Breast epithelium (tissue), 4 donors: Measurements from ENCODE around the gene GPHA2. TPM values are rescaled to one million over a fixed set of nuclear protein-coding genes. Genes with fewer than 3 reads are reported as not detected.

ENCODE experiments used
- DNase-seq, 2 donors: peaks; one replicate each; pipeline ENCODE4 v3.0.0-alpha.2; 2019; ENCODE audit warnings: low spot score in 2 of 2
- H3K27ac ChIP-seq, 2 donors: fragments of 200-600 bp; sonication (generic) in 1 of 2; one replicate each; pipeline ENCODE4 v1.5.1; 2016 to 2019; ENCODE audit warnings: mild to moderate bottlenecking in 1 of 2
- H3K27me3 ChIP-seq, 2 donors: fragments of 200-600 bp; sonication (generic) in 1 of 2; one replicate each; pipeline versions ENCODE4 v1.5.1 to v1.6.0; 2017 to 2019; ENCODE audit warnings: control low read depth in 1 of 2, mild to moderate bottlenecking in 1 of 2
- H3K36me3 ChIP-seq: fragments of 200-600 bp; one replicate; pipeline ENCODE4 v1.5.1; 2019
- H3K4me1 ChIP-seq, 2 donors: fragments of 200-600 bp; sonication (generic); one replicate each; pipeline ENCODE4 v1.5.1; 2016 to 2019; ENCODE audit warnings: control low read depth in 1 of 2
- H3K4me3 ChIP-seq, 3 donors: fragments of 200-600 bp; sonication (generic); 1 replicate in 2 of 3; 2 replicates in 1 of 3; pipeline ENCODE4 v1.5.1; 2016 to 2019; ENCODE audit warnings: mild to moderate bottlenecking in 3 of 3, moderate library complexity in 2 of 3
- H3K9me3 ChIP-seq, 2 donors: fragments of 200-600 bp; sonication (generic) in 1 of 2; one replicate each; pipeline ENCODE4 v1.5.1; 2016 to 2019; ENCODE audit warnings: control low read depth in 1 of 2
- CTCF ChIP-seq, 3 donors: fragments of 450-650 bp; IDR thresholded peaks; one replicate each; pipeline ENCODE4 v1.5.1; 2016 to 2017; ENCODE audit warnings: antibody characterized with exemption in 3 of 3, mild to moderate bottlenecking in 3 of 3, moderate library complexity in 3 of 3
- POLR2A ChIP-seq: fragments of 450-650 bp; IDR thresholded peaks from one replicate; pipeline ENCODE4 v1.6.1; 2016; ENCODE audit warnings: antibody characterized with exemption, mild to moderate bottlenecking, moderate library complexity
- POLR2AphosphoS5 ChIP-seq, 3 donors: sonication (generic); formaldehyde crosslinking; IDR thresholded peaks; one replicate each; pipeline ENCODE4 v1.6.1; 2017; ENCODE audit warnings: antibody characterized with exemption in 3 of 3
- intact Hi-C: fragments of 100-400 bp; cut with DNase I; formaldehyde crosslinking; loops from one replicate; pipeline ENCODE4 v1.15.1; 2023; ENCODE audit warnings: low total_unique reads
- total RNA-seq, 3 donors: library from RNA; depleted of rRNA; stranded (reverse); fragments of >200 nt; gene quantifications; one replicate each; pipeline ENCODE4 v1.1.0, GENCODE V29; 2016

Gene GPHA2
- total RNA-seq, 3 donors from 2014 or later: not detected

- intact Hi-C loops: no loop called here
- H3K27ac ChIP-seq: no peak overlapping the region
These were observed 9.9 kb downstream of the GPHA2 start for GRCh38 chr11:64925536-64926436.

GRCh38 chr11:64924910-64925284 is 10.8 kb downstream of the GPHA2 start:
- no peak for TF ChIP-seq POLR2AphosphoS5 (IDR thresholded peaks at IDR 0.05)
- TF ChIP-seq CTCF (IDR thresholded peaks at IDR 0.05): peak in 1 of 3 donors; percentile 21
- TF ChIP-seq POLR2A: no peak
- intact Hi-C loops: no loop called here
- H3K27me3 ChIP-seq: no peaks in the 10 kb centered on the region
- H3K4me3 ChIP-seq: peak overlapping the region; percentile 88 to 99 (median 95)
- no peak for DNase-seq
- H3K9me3 ChIP-seq: no peaks in the 10 kb centered on the region
- H3K27ac ChIP-seq: peak overlapping the region; percentile 93 to 96
- H3K36me3 ChIP-seq: no peaks in the 10 kb centered on the region
- H3K4me1 ChIP-seq: peaks cover 0 to 7% of the 10 kb centered on the region in 2 donors

More at GRCh38 chr11:64925536-64926436, 9.9 kb downstream of the GPHA2 start:
- H3K36me3 ChIP-seq: no peaks in the 10 kb centered on the region
- no peaks in the 10 kb centered on the region for H3K9me3 ChIP-seq
- no peaks in the 10 kb centered on the region for H3K27me3 ChIP-seq
- peak overlapping the region; percentile 88 to 99 (median 95) for H3K4me3 ChIP-seq
- no peak for DNase-seq
- TF ChIP-seq CTCF (IDR thresholded peaks at IDR 0.05): no peak
- no peak for TF ChIP-seq POLR2AphosphoS5 (IDR thresholded peaks at IDR 0.05)
- no peak for TF ChIP-seq POLR2A
- peaks cover 0 to 7% of the 10 kb centered on the region in 2 donors for H3K4me1 ChIP-seq

GRCh38 chr11:64923944-64924909 is 11.5 kb downstream of the GPHA2 start, which contains the start of gene PPP2R5B:
PPP2R5B (plus strand) TSS chr11:64924689; CDS start chr11:64925735, 1,046 bp downstream.
- TF ChIP-seq POLR2AphosphoS5 (IDR thresholded peaks at IDR 0.05): peak; percentile 73 to 87 (median 87)
- peak in 2 of 3 donors; percentile 7 to 19 for TF ChIP-seq CTCF (IDR thresholded peaks at IDR 0.05)
- peak; percentile 40 for TF ChIP-seq POLR2A
- H3K36me3 ChIP-seq: no peaks in the 10 kb centered on the region
- H3K27ac ChIP-seq: peak within 1 kb of the TSS; percentile 93 to 96
- no peaks in the 10 kb centered on the region for H3K9me3 ChIP-seq
- no peaks in the 10 kb centered on the region for H3K27me3 ChIP-seq
- peak; percentile 87 to 95 for DNase-seq
- intact Hi-C loops: no loop called here
- H3K4me3 ChIP-seq: peak within 1 kb of the TSS; percentile 88 to 99 (median 95)
- H3K4me1 ChIP-seq: peaks cover 0 to 7% of the 10 kb centered on the region in 2 donors

- intact Hi-C loops: no loop called here
- TF ChIP-seq CTCF (IDR thresholded peaks at IDR 0.05): no peak
- no peak for TF ChIP-seq POLR2AphosphoS5 (IDR thresholded peaks at IDR 0.05)
- TF ChIP-seq POLR2A: no peak
- Histone ChIP-seq H3K4me1 (peaks cover 3 to 7% of the 10 kb centered on the region in 2 donors), H3K9me3 (no peaks in the 10 kb centered on the region), H3K27me3 (no peaks in the 10 kb centered on the region), H3K4me3 (peak overlapping the region in 1 of 3 donors; percentile 88), H3K27ac (peak overlapping the region; percentile 93 to 96), H3K36me3 (no peaks in the 10 kb centered on the region)
- no peak for DNase-seq
These were observed 12.5 kb downstream of the GPHA2 start for GRCh38 chr11:64923151-64923661.
